CD14-positive monocyte (primary cell): Measurements from ENCODE around the gene INPP1. TPM values are rescaled to one million over a fixed set of nuclear protein-coding genes. Genes with fewer than 3 reads are reported as not detected.

ENCODE experiments used
- DNase-seq, 3 donors: peaks; one replicate each; pipeline ENCODE4 v3.0.0-alpha.2; 2011 to 2022
- H2AFZ ChIP-seq: 2 replicates; pipeline ENCODE4 v1.6.0; 2012; ENCODE audit warnings: mild to moderate bottlenecking, low read depth, low read length, inconsistent platforms; ENCODE audit not compliant: insufficient read depth, poor library complexity, severe bottlenecking
- H3K27ac ChIP-seq, 2 donors: 1 replicate in 1 of 2; 2 replicates in 1 of 2; pipeline ENCODE4 v1.5.1; 2012 to 2013; ENCODE audit warnings: low read length in 2 of 2, control low read depth in 1 of 2, inconsistent platforms in 1 of 2, low read depth in 1 of 2, mild to moderate bottlenecking in 1 of 2
- H3K27me3 ChIP-seq, 2 donors: one replicate each; pipeline versions ENCODE4 v1.6.0 to v1.6.1; 2011 to 2013; ENCODE audit warnings: low read length in 2 of 2; ENCODE audit not compliant: control insufficient read depth in 2 of 2, insufficient read depth in 2 of 2
- H3K36me3 ChIP-seq, 2 donors: replicated peaks in 1 of 2; 1 replicate in 1 of 2; 2 replicates in 1 of 2; pipeline versions ENCODE4 v1.5.1 to v1.6.1; 2012 to 2013; ENCODE audit warnings: low read length in 2 of 2, control low read depth in 1 of 2, inconsistent platforms in 1 of 2, mild to moderate bottlenecking in 1 of 2; ENCODE audit not compliant: insufficient read depth in 2 of 2, control insufficient read depth in 1 of 2
- H3K4me1 ChIP-seq, 2 donors: 1 replicate in 1 of 2; 2 replicates in 1 of 2; pipeline versions ENCODE4 v1.5.1 to v1.6.1; 2012 to 2013; ENCODE audit warnings: low read length in 2 of 2, control low read depth in 1 of 2, inconsistent platforms in 1 of 2, mild to moderate bottlenecking in 1 of 2, moderate library complexity in 1 of 2; ENCODE audit not compliant: insufficient read depth in 2 of 2, control insufficient read depth in 1 of 2
- H3K4me2 ChIP-seq: replicated peaks from 2 replicates; pipeline ENCODE3; 2012; ENCODE audit warnings: low read length, moderate library complexity, mild to moderate bottlenecking; ENCODE audit not compliant: poor library complexity, severe bottlenecking; ENCODE audit errors: extremely low read depth
- H3K4me3 ChIP-seq, 3 experiments: fragments of 200-600 bp in 1 of 3; sonication (generic) in 1 of 3; replicated peaks in 1 of 3; 1 replicate in 2 of 3; 2 replicates in 1 of 3; pipeline ENCODE4 v1.5.1; 2011 to 2013; ENCODE audit warnings: low read length in 3 of 3, mild to moderate bottlenecking in 3 of 3, control low read depth in 2 of 3, low read depth in 2 of 3, inconsistent platforms in 1 of 3, moderate library complexity in 1 of 3
- H3K79me2 ChIP-seq: 2 replicates; pipeline ENCODE4 v1.6.0; 2012; ENCODE audit warnings: mild to moderate bottlenecking, control low read depth, inconsistent platforms, low read length, moderate library complexity; ENCODE audit not compliant: insufficient read depth
- H3K9ac ChIP-seq: 2 replicates; pipeline ENCODE4 v1.6.0; 2017; ENCODE audit warnings: low read length, mild to moderate bottlenecking; ENCODE audit not compliant: insufficient read depth, poor library complexity, severe bottlenecking
- H3K9me3 ChIP-seq, 2 donors: replicated peaks in 1 of 2; 1 replicate in 1 of 2; 2 replicates in 1 of 2; pipeline versions ENCODE4 v1.5.1 to v1.6.1; 2012 to 2013; ENCODE audit warnings: low read length in 2 of 2, control low read depth in 1 of 2; ENCODE audit not compliant: control insufficient read depth in 1 of 2, insufficient read depth in 1 of 2
- H4K20me1 ChIP-seq: 2 replicates; pipeline ENCODE4 v1.6.0; 2012; ENCODE audit warnings: mild to moderate bottlenecking, low read length, control low read depth, moderate library complexity; ENCODE audit not compliant: insufficient read depth
- H3K27ac Mint-ChIP-seq, 7 donors: one replicate each; pipeline ENCODE4 v1.8.0; 2020; ENCODE audit warnings: mild to moderate bottlenecking in 7 of 7, mixed read lengths in 7 of 7, moderate library complexity in 6 of 7, inconsistent platforms in 2 of 7
- H3K27me3 Mint-ChIP-seq, 3 donors: one replicate each; pipeline ENCODE4 v1.8.0; 2021 to 2022; ENCODE audit warnings: low read depth in 3 of 3, mild to moderate bottlenecking in 3 of 3, mixed read lengths in 3 of 3, moderate library complexity in 3 of 3, inconsistent platforms in 1 of 3
- H3K36me3 Mint-ChIP-seq, 2 donors: one replicate each; pipeline ENCODE4 v1.8.0; 2020; ENCODE audit warnings: mixed read lengths in 2 of 2, inconsistent platforms in 1 of 2, mild to moderate bottlenecking in 1 of 2
- H3K4me1 Mint-ChIP-seq: one replicate; pipeline ENCODE4 v1.8.0; 2020; ENCODE audit warnings: mild to moderate bottlenecking, mixed read lengths
- H3K4me3 Mint-ChIP-seq, 2 donors: one replicate each; pipeline ENCODE4 v1.8.0; 2020; ENCODE audit warnings: mild to moderate bottlenecking in 2 of 2, mixed read lengths in 2 of 2, moderate library complexity in 1 of 2
- H3K9me3 Mint-ChIP-seq, 7 donors: one replicate each; pipeline ENCODE4 v1.8.0; 2020 to 2022; ENCODE audit warnings: mixed read lengths in 7 of 7, mild to moderate bottlenecking in 6 of 7, moderate library complexity in 6 of 7, inconsistent platforms in 2 of 7
- WGBS: methylation state at CpG from one replicate; pipeline ENCODE4 v1.1.5; 2013; ENCODE audit warnings: missing lambda C conversion rate; ENCODE audit not compliant: insufficient coverage; 5-methylcytosine and 5-hydroxymethylcytosine counted together
- intact Hi-C, 2 donors: fragments of 100-400 bp; cut with micrococcal nuclease; formaldehyde crosslinking; loops; one replicate each; pipeline versions ENCODE4 v1.15.0 to v1.15.1; 2023
- polyA plus RNA-seq, 3 donors: library from polyadenylated mRNA; depleted of rRNA in 1 of 3; unstranded in 2 of 3; stranded (reverse) in 1 of 3; fragments of 300-500 nt in 2 of 3; fragments of >200 nt in 1 of 3; fragmentation: Illumina TruSeq in 2 of 3; gene quantifications; 1 replicate in 2 of 3; 2 replicates in 1 of 3; pipeline ENCODE4 v1.2.3, GENCODE V29; 2012 to 2021
- TF ChIP-seq, protein P1 (sequence below): fragments of 200-600 bp; IDR thresholded peaks from one replicate; pipeline ENCODE4 v1.8.0; 2022; ENCODE audit warnings: antibody characterized with exemption, mild to moderate bottlenecking

The INPP1 gene
- polyA plus RNA-seq, 3 donors, result 8.9 to 17.8 (median 13.3) TPM

DNA sequence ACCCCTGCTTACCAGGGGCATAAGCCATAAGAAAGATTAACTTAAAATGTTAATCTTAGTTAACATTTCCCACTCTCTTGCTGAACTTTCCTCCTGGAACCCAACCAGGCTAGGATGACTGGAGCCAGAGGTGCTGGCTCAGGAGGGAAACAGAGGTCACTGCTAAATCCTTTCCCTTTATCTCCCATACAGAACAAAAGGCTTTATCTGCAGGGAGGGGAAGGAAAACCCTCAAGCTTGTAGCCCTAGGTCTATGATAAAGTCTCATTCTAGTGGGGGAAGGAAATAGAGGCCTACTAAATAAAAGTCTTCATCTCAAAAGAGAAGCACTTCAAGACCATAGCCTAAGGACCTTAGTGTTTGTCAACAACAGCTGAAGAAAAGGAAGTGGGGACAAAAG lies 42.4 kb upstream of the INPP1 start:
- no peak for DNase-seq
- H3K36me3 ChIP-seq, result peaks cover 0 to 10% of the 10 kb centered on the region in 2 donors
- TF ChIP-seq, protein P1, sequence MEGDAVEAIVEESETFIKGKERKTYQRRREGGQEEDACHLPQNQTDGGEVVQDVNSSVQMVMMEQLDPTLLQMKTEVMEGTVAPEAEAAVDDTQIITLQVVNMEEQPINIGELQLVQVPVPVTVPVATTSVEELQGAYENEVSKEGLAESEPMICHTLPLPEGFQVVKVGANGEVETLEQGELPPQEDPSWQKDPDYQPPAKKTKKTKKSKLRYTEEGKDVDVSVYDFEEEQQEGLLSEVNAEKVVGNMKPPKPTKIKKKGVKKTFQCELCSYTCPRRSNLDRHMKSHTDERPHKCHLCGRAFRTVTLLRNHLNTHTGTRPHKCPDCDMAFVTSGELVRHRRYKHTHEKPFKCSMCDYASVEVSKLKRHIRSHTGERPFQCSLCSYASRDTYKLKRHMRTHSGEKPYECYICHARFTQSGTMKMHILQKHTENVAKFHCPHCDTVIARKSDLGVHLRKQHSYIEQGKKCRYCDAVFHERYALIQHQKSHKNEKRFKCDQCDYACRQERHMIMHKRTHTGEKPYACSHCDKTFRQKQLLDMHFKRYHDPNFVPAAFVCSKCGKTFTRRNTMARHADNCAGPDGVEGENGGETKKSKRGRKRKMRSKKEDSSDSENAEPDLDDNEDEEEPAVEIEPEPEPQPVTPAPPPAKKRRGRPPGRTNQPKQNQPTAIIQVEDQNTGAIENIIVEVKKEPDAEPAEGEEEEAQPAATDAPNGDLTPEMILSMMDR, result no peak
- H3K4me2 ChIP-seq, result no peak overlapping the region
- no peak overlapping the region for H3K4me3 Mint-ChIP-seq
- peak overlapping the region in 2 of 7 donors; percentile 62 to 65 for H3K27ac Mint-ChIP-seq
- no peak overlapping the region for H3K27ac ChIP-seq
- no peaks in the 10 kb centered on the region for H4K20me1 ChIP-seq
- intact Hi-C loops, result no loop called here
- H3K27me3 Mint-ChIP-seq, result no peaks in the 10 kb centered on the region
- no peaks in the 10 kb centered on the region for H3K4me1 ChIP-seq
- H3K9ac ChIP-seq, result no peak overlapping the region
- H3K4me1 Mint-ChIP-seq, result peaks cover 2% of the 10 kb centered on the region
- H3K27me3 ChIP-seq, result no peaks in the 10 kb centered on the region
- no peaks in the 10 kb centered on the region for H3K79me2 ChIP-seq
- H2AFZ ChIP-seq, result no peak overlapping the region
- H3K4me3 ChIP-seq, result no peak overlapping the region
- H3K9me3 Mint-ChIP-seq, result peaks cover 0 to 6% (median 3%) of the 10 kb centered on the region in 7 donors
- peaks cover 37 to 41% of the 10 kb centered on the region in 2 donors for H3K36me3 Mint-ChIP-seq
- no peaks in the 10 kb centered on the region for H3K9me3 ChIP-seq

DNA sequence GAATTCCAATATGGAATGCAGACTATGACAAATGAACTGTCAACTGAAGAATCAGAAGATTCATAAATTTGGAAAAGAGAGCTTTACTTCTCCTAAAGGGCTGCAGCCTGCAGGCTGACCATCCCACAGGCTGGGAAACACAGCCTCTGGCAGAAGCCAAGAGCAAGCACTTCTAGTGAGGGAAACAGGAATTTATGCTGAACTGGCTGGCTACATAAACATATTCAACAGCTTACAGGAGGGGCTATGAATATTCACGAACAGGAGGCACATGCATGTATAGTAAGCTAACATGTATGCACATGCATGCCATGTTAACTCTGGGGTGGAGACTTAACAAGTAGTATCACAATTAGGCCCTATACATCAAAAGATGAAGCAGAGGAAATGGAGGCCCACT lies 41.3 kb upstream of the INPP1 start:
- no peaks in the 10 kb centered on the region for H3K27me3 Mint-ChIP-seq
- peaks cover 0 to 6% (median 3%) of the 10 kb centered on the region in 7 donors for H3K9me3 Mint-ChIP-seq
- intact Hi-C loops, result no loop called here
- H3K4me1 Mint-ChIP-seq, result peaks cover 2% of the 10 kb centered on the region
- no peaks in the 10 kb centered on the region for H3K9me3 ChIP-seq
- no peaks in the 10 kb centered on the region for H4K20me1 ChIP-seq
- no peak overlapping the region for H3K27ac ChIP-seq
- no peaks in the 10 kb centered on the region for H3K4me1 ChIP-seq
- no peak overlapping the region for H3K27ac Mint-ChIP-seq
- H2AFZ ChIP-seq, result no peak overlapping the region
- TF ChIP-seq, protein P1, result no peak
- H3K4me3 Mint-ChIP-seq, result no peak overlapping the region
- WGBS, result no CpG with 5 or more reads among the region's 1 CpG
- H3K79me2 ChIP-seq, result no peaks in the 10 kb centered on the region
- no peak overlapping the region for H3K4me2 ChIP-seq
- H3K36me3 Mint-ChIP-seq, result peaks cover 33 to 37% of the 10 kb centered on the region in 2 donors
- peaks cover 0 to 5% of the 10 kb centered on the region in 2 donors for H3K36me3 ChIP-seq
- H3K4me3 ChIP-seq, result no peak overlapping the region
- no peak overlapping the region for H3K9ac ChIP-seq
- no peaks in the 10 kb centered on the region for H3K27me3 ChIP-seq
- no peak for DNase-seq
